Mucosa of descending colon (tissue), 3 donors: ENCODE data around the gene HIBCH. TPM values are rescaled to one million over a fixed set of nuclear protein-coding genes. Genes with fewer than 3 reads are reported as not detected.
A peak's percentile ranks its signal among the peaks of the same experiment; 100 is the strongest.
"Not testable (repeated sequence)": the region's sequence is repeated elsewhere in the genome, so short reads cannot be mapped to it uniquely, and the experiment has no call there.

Experiments used
- ATAC-seq: fragments of 200-7000 bp; cut with Tn5 transposase; one replicate; pipeline ENCODE4 v1.9.1; 2020; ENCODE audit warnings: mild to moderate bottlenecking, moderate library complexity
- DNase-seq, 3 donors: peaks; one replicate each; pipeline ENCODE4 v3.0.0-alpha.2; 2020
- H3K36me3 ChIP-seq: fragments of 200-600 bp; one replicate; pipeline ENCODE4 v1.8.0; 2021; ENCODE audit warnings: low read depth, mild to moderate bottlenecking
- H3K4me1 ChIP-seq: fragments of 200-600 bp; one replicate; pipeline ENCODE4 v1.8.0; 2021; ENCODE audit warnings: low read depth, mild to moderate bottlenecking
- H3K4me3 ChIP-seq: fragments of 200-600 bp; one replicate; pipeline ENCODE4 v1.8.0; 2021; ENCODE audit warnings: mild to moderate bottlenecking
- H3K9me3 ChIP-seq: fragments of 200-600 bp; one replicate; pipeline ENCODE4 v1.8.0; 2021; ENCODE audit warnings: mild to moderate bottlenecking
- CTCF ChIP-seq: fragments of 200-600 bp; IDR thresholded peaks from one replicate; pipeline ENCODE4 v1.8.0; 2022; ENCODE audit warnings: antibody characterized with exemption, mild to moderate bottlenecking
- intact Hi-C, 2 donors: fragments of 100-400 bp; cut with DNase I in 1 of 2; cut with micrococcal nuclease in 1 of 2; formaldehyde crosslinking; loops; one replicate each; pipeline versions ENCODE4 v1.11.0 to v1.11.1; 2022; cut with DNase I, micrococcal nuclease
- total RNA-seq, 3 donors: library from RNA; stranded (reverse); fragmentation: NEBNext Ultra II Directional in 2 of 3; extraction: Animal tissue kit (Norgen Biotek cat#: 25700) in 2 of 3; gene quantifications; one replicate each; pipeline versions ENCODE4 v1.2.1 to v1.2.4, GENCODE V29; 2021 to 2023
- donor health status: DM: no; HTN: no; CAD: no; lungs with moderate emphysema.
- donor health status: DM: no; HTN: no; CAD: no.
- donor health status: DM: no; HTN: yes; CAD: no.

The HIBCH gene
- total RNA-seq, 3 donors from 2014 or later, result 46.5 to 79.3 (median 46.7) TPM

- Histone ChIP-seq H3K4me3 (no peak overlapping the region), H3K36me3 (no peaks in the 10 kb centered on the region), H3K9me3 (no peaks in the 10 kb centered on the region), H3K4me1 (no peaks in the 10 kb centered on the region)
- DNase-seq (peak in 1 of 3 donors; percentile 61), ATAC-seq (peak; percentile 73)
- intact Hi-C loops, result loop anchor here in 1 of 2 donors (5.0 kb wide), 1 partner anchor 190 kb away; no protein-coding TSS in a partner anchor
- no peak for TF ChIP-seq CTCF
Measured at GRCh38 chr2:190277234-190278112, 42.2 kb downstream of the HIBCH start.

GRCh38 chr2:190272457-190272842, 47.2 kb downstream of the HIBCH start:
- TF ChIP-seq CTCF, result no peak
- Histone ChIP-seq H3K9me3 (no peaks in the 10 kb centered on the region), H3K4me1 (no peaks in the 10 kb centered on the region), H3K4me3 (no peak overlapping the region), H3K36me3 (no peaks in the 10 kb centered on the region)
- intact Hi-C loops, result no loop called here
- ATAC-seq, result no peak
- no peak for DNase-seq

- no peak for ATAC-seq
- Histone ChIP-seq H3K4me3 (no peak overlapping the region), H3K9me3 (no peaks in the 10 kb centered on the region), H3K4me1 (no peaks in the 10 kb centered on the region), H3K36me3 (no peaks in the 10 kb centered on the region)
- no peak for TF ChIP-seq CTCF
- intact Hi-C loops, result no loop called here
- DNase-seq, result no peak
Measured at GRCh38 chr2:190271783-190272456, 47.7 kb downstream of the HIBCH start.

- Histone ChIP-seq H3K36me3 (no peaks in the 10 kb centered on the region), H3K9me3 (peaks cover 6% of the 10 kb centered on the region), H3K4me3 (no peak overlapping the region), H3K4me1 (no peaks in the 10 kb centered on the region)
- intact Hi-C loops, result no loop called here
- DNase-seq, result no peak
- TF ChIP-seq CTCF, result no peak
- no peak for ATAC-seq
Measured at GRCh38 chr2:190270298-190270697, 49.3 kb downstream of the HIBCH start.

GRCh38 chr2:190269699-190270098, 49.9 kb downstream of the HIBCH start:
- H3K36me3 ChIP-seq, result not testable (repeated sequence)

GRCh38 chr2:190267302-190267701, 52.3 kb downstream of the HIBCH start:
- Histone ChIP-seq H3K4me3 (no peak overlapping the region), H3K4me1 (no peaks in the 10 kb centered on the region), H3K36me3 (no peaks in the 10 kb centered on the region), H3K9me3 (peaks cover 7% of the 10 kb centered on the region)
- no peak for TF ChIP-seq CTCF
- intact Hi-C loops, result no loop called here
- ATAC-seq (no peak), DNase-seq (no peak)

More at GRCh38 chr2:190269699-190270098, 49.9 kb downstream of the HIBCH start:
- DNase-seq, ATAC-seq, intact Hi-C loops, H3K4me3 ChIP-seq, H3K4me1 ChIP-seq, H3K9me3 ChIP-seq: not testable (repeated sequence)
